ENCODE results near the gene TRPV4.

The TRPV4 gene

GRCh38 chr12:109752117-109753053, 80.8 kb downstream of the TRPV4 start:
- H3K9ac ChIP-seq (ENCODE audit: low read length) = no peak overlapping the region
- no peak overlapping the region for H3K4me3 ChIP-seq (ENCODE audit: low read length)
- H3K27me3 ChIP-seq (ENCODE audit: control insufficient read depth, insufficient read depth, low read length) = no peaks in the 10 kb centered on the region
- no peaks in the 10 kb centered on the region for H3K4me1 ChIP-seq (ENCODE audit: control insufficient read depth, low read depth, low read length)
- H3K36me3 ChIP-seq (ENCODE audit: control insufficient read depth, low read depth, low read length) = no peaks in the 10 kb centered on the region
- H3K27ac ChIP-seq (ENCODE audit: low read length) = no peak overlapping the region
- H3K9me3 ChIP-seq (ENCODE audit: control insufficient read depth, low read depth, low read length) = no peaks in the 10 kb centered on the region

GRCh38 chr12:109744986-109745942, 87.9 kb downstream of the TRPV4 start:
- no peak overlapping the region for H3K27ac ChIP-seq (ENCODE audit: low read length)
- H3K9ac ChIP-seq (ENCODE audit: low read length) = no peak overlapping the region
- H3K4me3 ChIP-seq (ENCODE audit: low read length) = no peak overlapping the region
- H3K27me3 ChIP-seq (ENCODE audit: control insufficient read depth, insufficient read depth, low read length) = no peaks in the 10 kb centered on the region
- no peaks in the 10 kb centered on the region for H3K4me1 ChIP-seq (ENCODE audit: control insufficient read depth, low read depth, low read length)
- no peaks in the 10 kb centered on the region for H3K9me3 ChIP-seq (ENCODE audit: control insufficient read depth, low read depth, low read length)
- no peaks in the 10 kb centered on the region for H3K36me3 ChIP-seq (ENCODE audit: control insufficient read depth, low read depth, low read length)

- Histone ChIP-seq H3K9me3 (ENCODE audit: control insufficient read depth, low read depth, low read length) (no peaks in the 10 kb centered on the region), H3K36me3 (ENCODE audit: control insufficient read depth, low read depth, low read length) (no peaks in the 10 kb centered on the region), H3K4me3 (ENCODE audit: low read length) (no peak overlapping the region), H3K4me1 (ENCODE audit: control insufficient read depth, low read depth, low read length) (no peaks in the 10 kb centered on the region), H3K27me3 (ENCODE audit: control insufficient read depth, insufficient read depth, low read length) (no peaks in the 10 kb centered on the region), H3K9ac (ENCODE audit: low read length) (no peak overlapping the region), H3K27ac (ENCODE audit: low read length) (no peak overlapping the region)
Observed at GRCh38 chr12:109744026-109744425, 89.2 kb downstream of the TRPV4 start.

GRCh38 chr12:109743076-109743910, 89.9 kb downstream of the TRPV4 start:
- no peak overlapping the region for H3K4me3 ChIP-seq (ENCODE audit: low read length)
- no peaks in the 10 kb centered on the region for H3K27me3 ChIP-seq (ENCODE audit: control insufficient read depth, insufficient read depth, low read length)
- H3K9ac ChIP-seq (ENCODE audit: low read length) = no peak overlapping the region
- no peak overlapping the region for H3K27ac ChIP-seq (ENCODE audit: low read length)
- H3K4me1 ChIP-seq (ENCODE audit: control insufficient read depth, low read depth, low read length) = no peaks in the 10 kb centered on the region
- no peaks in the 10 kb centered on the region for H3K36me3 ChIP-seq (ENCODE audit: control insufficient read depth, low read depth, low read length)
- no peaks in the 10 kb centered on the region for H3K9me3 ChIP-seq (ENCODE audit: control insufficient read depth, low read depth, low read length)

- Histone ChIP-seq H3K9ac (ENCODE audit: low read length) (no peak overlapping the region), H3K27me3 (ENCODE audit: control insufficient read depth, insufficient read depth, low read length) (no peaks in the 10 kb centered on the region), H3K9me3 (ENCODE audit: control insufficient read depth, low read depth, low read length) (no peaks in the 10 kb centered on the region), H3K4me3 (ENCODE audit: low read length) (no peak overlapping the region), H3K36me3 (ENCODE audit: control insufficient read depth, low read depth, low read length) (no peaks in the 10 kb centered on the region), H3K4me1 (ENCODE audit: control insufficient read depth, low read depth, low read length) (no peaks in the 10 kb centered on the region), H3K27ac (ENCODE audit: low read length) (no peak overlapping the region)
Observed at GRCh38 chr12:109741970-109742703, 91.1 kb downstream of the TRPV4 start.

- no peaks in the 10 kb centered on the region for H3K27me3 ChIP-seq (ENCODE audit: control insufficient read depth, insufficient read depth, low read length)
- no peak overlapping the region for H3K9ac ChIP-seq (ENCODE audit: low read length)
- no peaks in the 10 kb centered on the region for H3K9me3 ChIP-seq (ENCODE audit: control insufficient read depth, low read depth, low read length)
- H3K4me1 ChIP-seq (ENCODE audit: control insufficient read depth, low read depth, low read length) = peaks cover 4% of the 10 kb centered on the region
- H3K27ac ChIP-seq (ENCODE audit: low read length) = no peak overlapping the region
- H3K36me3 ChIP-seq (ENCODE audit: control insufficient read depth, low read depth, low read length) = no peaks in the 10 kb centered on the region
- no peak overlapping the region for H3K4me3 ChIP-seq (ENCODE audit: low read length)
Observed at GRCh38 chr12:109741286-109741969, 91.8 kb downstream of the TRPV4 start.

- Histone ChIP-seq H3K27me3 (ENCODE audit: control insufficient read depth, insufficient read depth, low read length) (peaks cover 6% of the 10 kb centered on the region), H3K9me3 (ENCODE audit: control insufficient read depth, low read depth, low read length) (no peaks in the 10 kb centered on the region), H3K4me1 (ENCODE audit: control insufficient read depth, low read depth, low read length) (peaks cover 8% of the 10 kb centered on the region), H3K4me3 (ENCODE audit: low read length) (no peak overlapping the region), H3K9ac (ENCODE audit: low read length) (no peak overlapping the region), H3K36me3 (ENCODE audit: control insufficient read depth, low read depth, low read length) (no peaks in the 10 kb centered on the region), H3K27ac (ENCODE audit: low read length) (no peak overlapping the region)
Observed at GRCh38 chr12:109740694-109741245, 92.4 kb downstream of the TRPV4 start.

- Histone ChIP-seq H3K4me3 (ENCODE audit: low read length) (no peak overlapping the region), H3K27ac (ENCODE audit: low read length) (no peak overlapping the region), H3K36me3 (ENCODE audit: control insufficient read depth, low read depth, low read length) (no peaks in the 10 kb centered on the region), H3K9ac (ENCODE audit: low read length) (no peak overlapping the region), H3K27me3 (ENCODE audit: control insufficient read depth, insufficient read depth, low read length) (peaks cover 14% of the 10 kb centered on the region), H3K9me3 (ENCODE audit: control insufficient read depth, low read depth, low read length) (no peaks in the 10 kb centered on the region), H3K4me1 (ENCODE audit: control insufficient read depth, low read depth, low read length) (peaks cover 8% of the 10 kb centered on the region)
Observed at GRCh38 chr12:109739747-109740693, 93.2 kb downstream of the TRPV4 start.

- H3K4me1 ChIP-seq (ENCODE audit: control insufficient read depth, low read depth, low read length) = peaks cover 13% of the 10 kb centered on the region
- no peak overlapping the region for H3K27ac ChIP-seq (ENCODE audit: low read length)
- no peak overlapping the region for H3K4me3 ChIP-seq (ENCODE audit: low read length)
Observed at GRCh38 chr12:109738878-109739665, 94.1 kb downstream of the TRPV4 start.

More at GRCh38 chr12:109738878-109739665, 94.1 kb downstream of the TRPV4 start:
- Histone ChIP-seq H3K9ac (ENCODE audit: low read length) (no peak overlapping the region), H3K9me3 (ENCODE audit: control insufficient read depth, low read depth, low read length) (no peaks in the 10 kb centered on the region), H3K36me3 (ENCODE audit: control insufficient read depth, low read depth, low read length) (no peaks in the 10 kb centered on the region), H3K27me3 (ENCODE audit: control insufficient read depth, insufficient read depth, low read length) (peaks cover 19% of the 10 kb centered on the region)
